Astrocyte (in vitro differentiated cells and primary cell): Measurements from ENCODE around the gene PFDN1.

Experiments used
- CTCF ChIP-seq: IDR thresholded peaks from 2 replicates; pipeline ENCODE4 v1.5.1; 2011; ENCODE audit warnings: low read depth, mild to moderate bottlenecking, inconsistent platforms, low read length, moderate library complexity; ENCODE audit not compliant: insufficient read depth
- EZH2 ChIP-seq: IDR thresholded peaks from 2 replicates; pipeline ENCODE4 v1.6.1; 2012; ENCODE audit warnings: mild to moderate bottlenecking, low read length, inconsistent platforms; ENCODE audit not compliant: insufficient read depth

- TF ChIP-seq EZH2, result no peak
- TF ChIP-seq CTCF, result no peak
These were observed 41.3 kb downstream of the PFDN1 start for GRCh38 chr5:140261403-140262171.
